Activated CD4-positive, alpha-beta T cell treated with anti-CD3 and anti-CD28 coated beads, Interleukin-2, amount 50 U/mL, for 1 hour (primary cell): ENCODE data around the gene KCNQ1.

Experiments
- DNase-seq: peaks from one replicate; pipeline ENCODE4 v3.0.0-alpha.2; 2020

Gene KCNQ1

DNA sequence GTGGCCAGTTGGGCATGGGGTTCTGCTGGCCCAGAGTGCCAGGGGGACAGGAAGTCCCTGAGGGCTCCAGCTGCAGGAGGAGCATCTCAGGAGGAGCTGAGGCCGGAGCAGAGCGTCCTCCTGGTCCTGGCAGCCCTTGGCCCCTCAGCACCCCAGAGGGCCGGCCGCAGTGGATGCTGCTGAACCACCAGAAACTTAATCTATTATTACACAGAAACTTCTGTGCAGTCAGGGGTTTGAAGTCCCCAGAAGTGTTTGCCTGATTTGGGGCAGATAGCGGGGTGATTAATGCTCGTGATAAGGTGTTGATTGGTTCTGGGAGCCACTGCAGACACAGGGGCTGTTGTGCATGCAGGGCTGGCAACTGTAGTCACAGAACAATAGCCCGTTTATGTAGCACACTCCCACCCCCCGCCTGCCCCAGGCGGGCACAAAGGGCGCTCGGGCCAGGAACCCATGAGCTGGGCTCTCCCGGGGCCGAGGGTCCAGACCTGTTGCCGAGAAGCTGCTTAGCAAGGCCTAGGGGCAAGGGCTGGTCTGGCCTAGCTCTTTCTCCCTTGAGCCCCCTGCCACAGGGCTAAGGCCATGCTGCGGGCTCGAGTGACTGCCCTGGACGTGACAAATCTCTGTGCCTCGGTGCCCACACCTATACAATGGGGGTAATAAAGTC lies 284.0 kb downstream of the KCNQ1 start:
- DNase-seq = no peak

DNA sequence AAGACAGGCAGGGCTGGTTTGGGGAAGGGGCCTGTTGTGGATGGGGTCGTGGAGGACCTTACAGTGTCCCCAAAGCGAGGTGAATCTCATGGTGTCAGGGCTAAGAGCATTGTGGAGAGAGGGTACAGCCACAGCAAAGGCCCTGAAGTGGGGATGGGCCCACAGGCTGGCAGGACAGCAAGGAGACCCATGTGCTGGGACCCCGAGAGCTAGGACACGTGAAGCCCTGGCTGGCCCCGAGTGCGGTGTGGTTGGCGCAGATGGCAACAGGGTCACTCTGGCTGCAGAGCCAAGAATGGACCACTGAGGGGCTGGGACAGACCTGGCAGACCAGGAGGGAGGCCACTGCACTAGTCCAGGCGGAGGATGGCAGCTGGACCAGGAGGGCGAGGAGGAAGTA lies 285.0 kb downstream of the KCNQ1 start:
- no peak for DNase-seq

DNA sequence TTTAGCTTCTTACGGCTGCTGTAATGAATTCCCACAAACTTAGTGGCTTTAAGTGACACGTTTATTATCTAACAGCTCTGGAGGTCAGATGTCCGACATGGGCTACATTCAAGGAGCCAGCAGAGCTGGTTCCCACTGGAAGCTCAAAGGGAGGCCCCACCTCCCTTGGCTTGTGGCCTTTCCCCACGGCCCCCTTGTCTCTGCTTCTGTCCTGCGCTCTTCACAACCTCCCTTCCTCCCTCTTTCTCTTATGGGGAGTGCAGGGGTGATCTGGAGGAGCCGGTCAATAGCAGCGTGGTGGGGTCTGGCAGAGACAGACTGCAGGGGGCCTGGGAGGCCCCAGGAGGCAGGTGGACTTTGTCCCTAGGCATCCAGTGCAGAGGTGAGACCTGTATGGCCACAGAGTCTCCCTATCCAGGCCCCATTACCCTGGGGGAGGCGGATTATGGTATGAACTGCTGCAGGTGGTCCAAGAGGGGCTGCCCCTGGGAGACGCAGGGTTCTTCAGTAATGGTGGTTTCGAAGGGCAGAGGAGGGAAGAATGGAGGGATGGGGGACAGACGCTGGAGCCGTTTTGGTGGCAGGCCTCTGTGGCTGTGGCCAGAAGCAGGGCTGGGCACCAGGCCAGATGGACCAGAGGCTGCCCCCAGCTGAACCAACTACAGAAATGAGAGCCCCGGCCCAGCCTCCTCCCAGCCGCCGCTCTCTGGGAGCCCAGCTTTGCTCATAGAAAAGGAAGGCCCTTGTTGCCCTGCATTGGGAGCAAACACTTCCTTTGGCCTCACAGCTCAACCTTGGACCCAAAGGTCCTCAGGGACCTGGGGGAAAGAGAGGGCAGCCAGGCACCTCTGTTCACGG lies 285.7 kb downstream of the KCNQ1 start:
- DNase-seq = no peak

DNA sequence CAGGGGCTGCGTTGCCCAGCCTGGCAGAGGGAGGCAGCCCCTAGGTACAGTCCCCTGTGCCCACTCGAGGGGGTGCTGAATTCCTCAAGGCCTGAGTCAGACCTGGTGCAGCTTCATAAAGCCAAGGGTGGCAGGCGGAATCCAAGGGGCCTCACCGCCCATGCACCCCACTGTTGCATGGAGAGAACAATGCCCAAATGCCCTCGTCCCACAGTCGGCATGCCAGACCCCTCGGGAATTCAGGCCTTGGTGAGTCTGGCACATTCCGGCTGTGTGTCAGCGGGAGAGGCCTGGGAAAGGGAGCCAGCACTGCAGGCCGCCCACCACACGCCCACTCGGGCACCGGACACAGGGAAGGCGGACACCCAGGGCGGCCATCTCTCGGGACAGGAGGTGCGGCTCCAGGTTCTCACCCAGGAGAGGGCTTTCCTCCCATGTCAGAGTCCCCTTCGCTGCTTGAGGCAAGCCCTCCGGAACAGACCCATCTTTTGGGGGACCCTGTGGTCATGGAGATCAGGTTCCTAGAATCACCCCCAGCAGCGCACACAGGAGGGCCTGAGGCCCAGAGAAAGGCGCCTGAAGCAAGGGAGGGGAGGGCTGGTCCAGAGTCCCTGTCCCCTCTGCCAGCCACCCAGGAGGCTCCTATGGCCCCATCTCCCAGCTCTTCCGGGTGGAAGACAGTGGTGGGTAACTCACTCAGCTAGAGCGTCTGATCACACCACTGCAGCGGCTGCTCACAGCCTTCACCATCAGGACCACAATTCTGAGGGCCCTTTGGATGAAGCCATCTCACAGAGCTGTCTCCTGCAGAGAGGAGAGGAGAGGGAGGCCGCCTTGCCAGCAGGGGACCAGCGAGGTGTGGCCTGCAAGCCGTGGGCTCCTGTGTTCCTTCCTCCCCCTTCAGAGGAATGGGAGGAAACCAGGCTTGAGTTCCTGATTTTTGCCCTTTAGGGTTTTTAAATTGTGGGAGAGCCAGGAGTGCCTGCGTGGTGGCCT lies 286.6 kb downstream of the KCNQ1 start:
- DNase-seq = no peak

DNA sequence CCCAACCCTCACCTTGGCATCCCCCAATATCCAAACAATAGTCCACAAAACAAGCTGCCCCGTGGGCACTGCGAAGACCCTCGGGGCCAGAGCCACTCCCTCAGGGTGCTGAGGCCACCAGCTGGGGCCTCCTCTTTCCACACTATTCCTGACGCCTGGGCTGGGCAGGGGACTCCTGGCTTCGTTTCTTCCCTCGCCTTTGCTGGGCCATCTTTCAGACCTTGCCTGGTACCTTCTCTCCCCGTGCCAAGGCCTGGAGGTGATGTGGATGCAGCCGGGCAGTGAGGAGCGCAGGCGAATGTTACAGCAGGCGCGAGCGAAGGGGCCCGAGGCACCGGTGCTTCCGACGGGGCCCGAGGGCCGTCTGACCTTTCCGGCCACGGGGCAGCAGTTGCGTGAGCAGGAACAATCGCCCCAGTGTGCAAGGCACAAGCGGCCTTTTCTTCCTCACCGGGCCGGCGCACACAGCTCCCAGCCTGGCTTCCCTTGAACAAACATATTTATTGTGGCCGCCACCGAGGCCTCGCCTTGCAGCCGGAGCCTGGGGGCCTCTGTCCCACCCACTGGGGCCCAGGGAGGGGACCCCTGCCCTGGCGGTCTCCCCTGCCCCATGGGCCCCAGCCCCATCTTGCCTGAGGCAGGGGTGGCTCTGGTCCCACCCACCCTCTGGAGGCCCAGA lies 287.6 kb downstream of the KCNQ1 start:
- DNase-seq = no peak

DNA sequence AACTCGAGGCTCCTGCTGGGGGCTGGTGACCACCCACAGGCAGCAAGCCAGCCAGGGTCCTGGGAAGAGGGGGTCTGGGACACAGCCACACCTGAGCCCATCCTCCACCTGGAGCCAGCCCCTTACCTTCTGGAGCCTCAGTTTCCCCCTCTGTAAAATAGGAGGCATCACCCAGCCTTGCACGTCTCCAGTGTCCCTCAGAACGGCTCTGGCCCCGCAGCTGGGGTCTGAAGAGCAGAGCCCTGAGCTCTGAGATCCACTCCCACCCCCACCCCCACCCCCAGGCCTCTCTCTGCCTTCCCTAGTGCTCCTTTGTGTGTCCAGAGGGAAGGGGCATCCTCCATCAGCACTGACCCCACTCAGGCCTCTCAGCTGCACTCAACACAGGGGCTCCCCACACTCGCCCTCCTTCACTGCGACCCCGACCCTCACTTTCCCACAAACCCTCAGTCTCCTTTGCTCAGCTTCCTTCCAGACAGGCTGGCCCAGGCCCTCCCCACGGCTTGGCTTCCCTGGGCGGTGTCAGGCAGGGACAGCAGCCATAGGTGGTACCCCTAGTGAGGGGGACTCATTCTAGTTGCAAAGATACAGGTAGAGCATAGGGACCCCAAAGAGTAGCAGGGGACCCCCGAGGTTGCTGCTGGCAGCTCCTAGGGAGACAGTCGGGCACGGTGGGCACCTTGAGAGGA lies 288.3 kb downstream of the KCNQ1 start:
- no peak for DNase-seq

DNA sequence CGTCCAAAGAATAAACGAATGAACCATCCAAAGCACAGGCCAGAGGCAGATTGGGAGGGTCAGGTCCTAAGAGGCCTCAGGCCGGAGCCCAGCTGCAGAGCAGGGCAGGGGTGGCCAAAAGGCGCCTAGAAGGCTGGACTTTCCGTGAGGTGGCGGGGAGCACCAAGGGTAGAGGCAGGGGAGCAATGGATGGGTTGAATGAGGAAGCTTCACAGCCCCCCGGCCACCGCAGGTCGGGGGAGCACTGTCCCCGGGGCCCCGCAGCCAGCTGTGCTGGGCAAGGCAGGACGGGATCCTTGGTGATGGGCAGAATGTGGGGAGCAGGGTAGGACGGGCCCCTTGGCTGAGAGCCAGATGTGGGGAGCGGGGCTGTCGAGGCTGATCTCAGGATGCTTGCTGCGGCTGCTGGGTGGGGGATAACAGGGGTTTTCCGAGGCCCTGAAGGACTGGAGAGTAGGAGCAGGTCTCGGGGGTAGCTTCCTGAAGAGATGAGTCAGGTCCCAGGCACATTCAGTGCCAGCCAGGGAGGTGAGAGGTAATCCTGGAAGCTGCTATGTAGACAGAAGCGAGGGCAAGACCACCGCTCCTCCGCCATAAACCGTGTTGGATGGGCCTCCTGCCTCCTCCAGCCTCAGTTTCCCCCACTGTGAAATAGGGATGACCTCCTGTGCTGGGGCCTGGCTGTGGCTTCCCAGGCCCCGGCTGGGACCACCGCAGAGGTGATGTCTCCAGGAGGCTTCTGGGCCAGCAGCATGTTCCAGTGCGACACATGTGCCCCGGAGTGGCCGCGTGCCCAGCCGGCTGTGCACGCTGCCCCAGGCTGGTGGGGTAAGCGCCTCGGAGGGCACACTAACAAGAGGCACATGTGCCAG lies 289.6 kb downstream of the KCNQ1 start:
- DNase-seq = no peak

DNA sequence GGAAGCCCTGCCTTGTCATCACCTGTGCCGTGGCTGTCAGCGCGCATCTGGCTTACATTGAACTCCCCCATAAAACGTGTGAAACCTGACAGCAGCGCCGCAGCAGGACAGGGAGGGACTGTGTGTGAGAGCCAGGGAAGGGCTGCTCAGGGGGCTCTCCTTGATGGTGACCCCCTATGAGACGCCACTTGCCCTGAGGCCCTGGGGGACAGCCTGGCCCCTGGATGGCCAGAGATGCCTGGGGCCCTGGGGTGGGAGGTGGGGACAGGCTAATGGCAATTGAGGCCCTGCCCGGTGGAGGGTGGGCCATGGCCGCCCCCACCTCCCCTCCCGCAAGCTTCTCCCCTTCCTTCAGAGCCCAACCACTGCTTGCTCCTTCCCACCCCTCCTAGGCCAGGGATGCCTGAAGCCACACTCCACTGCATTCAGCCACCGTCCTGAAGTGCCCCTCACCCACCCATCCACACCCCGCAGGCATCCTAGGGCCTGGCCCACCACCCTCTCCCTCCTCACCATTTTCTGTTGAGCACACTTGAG lies 290.3 kb downstream of the KCNQ1 start:
- DNase-seq = no peak

DNA sequence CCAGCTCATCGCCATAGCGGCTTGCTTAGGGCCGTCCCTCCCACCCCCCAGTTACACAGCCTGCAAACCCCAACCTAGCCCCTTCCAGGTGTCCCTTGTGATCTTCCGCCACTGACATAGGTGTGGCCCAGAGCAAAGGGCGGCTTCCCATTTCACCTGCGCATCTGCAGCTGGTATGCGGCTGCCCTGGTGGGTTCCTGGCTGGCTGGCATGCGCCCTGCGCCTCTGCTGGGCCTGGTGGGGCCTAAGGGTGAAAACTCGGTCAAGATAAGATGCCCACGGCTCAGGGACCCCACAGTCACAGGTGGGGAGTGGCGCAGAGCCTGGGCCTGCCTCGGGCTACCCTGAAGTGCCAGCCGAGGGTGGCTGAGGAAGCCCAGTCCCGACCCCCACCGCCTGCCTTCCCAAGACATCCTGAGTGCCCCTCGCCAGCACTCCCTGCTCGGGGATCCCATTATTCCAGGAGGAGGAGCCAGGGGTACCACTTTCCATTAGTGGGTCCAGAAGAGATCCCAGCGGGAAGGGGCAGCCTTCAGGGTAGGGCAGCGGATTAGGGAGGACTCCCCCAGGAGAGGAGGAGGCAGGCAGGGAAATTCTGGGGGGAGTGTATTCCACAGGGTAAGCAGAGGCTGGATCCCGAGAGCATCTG lies 291.9 kb downstream of the KCNQ1 start:
- DNase-seq = no peak

DNA sequence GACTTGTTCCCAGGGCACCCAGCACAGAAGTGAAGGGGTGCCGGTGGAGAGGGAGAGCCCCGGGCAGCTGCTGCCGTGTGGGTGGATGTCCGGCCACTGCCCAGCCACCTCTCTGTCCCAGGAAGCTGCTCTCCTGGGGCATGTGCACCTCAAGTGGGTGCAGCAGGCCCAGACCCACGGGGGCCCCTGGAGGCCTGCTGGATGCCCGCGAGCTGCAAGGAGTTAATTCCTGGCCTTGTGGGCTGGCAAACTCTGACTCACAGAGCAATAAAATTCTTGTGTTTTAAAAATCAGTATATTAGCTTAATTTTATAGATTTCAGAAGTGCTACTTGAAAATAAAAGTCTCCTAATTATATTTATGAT lies 292.4 kb downstream of the KCNQ1 start:
- DNase-seq = no peak

DNA sequence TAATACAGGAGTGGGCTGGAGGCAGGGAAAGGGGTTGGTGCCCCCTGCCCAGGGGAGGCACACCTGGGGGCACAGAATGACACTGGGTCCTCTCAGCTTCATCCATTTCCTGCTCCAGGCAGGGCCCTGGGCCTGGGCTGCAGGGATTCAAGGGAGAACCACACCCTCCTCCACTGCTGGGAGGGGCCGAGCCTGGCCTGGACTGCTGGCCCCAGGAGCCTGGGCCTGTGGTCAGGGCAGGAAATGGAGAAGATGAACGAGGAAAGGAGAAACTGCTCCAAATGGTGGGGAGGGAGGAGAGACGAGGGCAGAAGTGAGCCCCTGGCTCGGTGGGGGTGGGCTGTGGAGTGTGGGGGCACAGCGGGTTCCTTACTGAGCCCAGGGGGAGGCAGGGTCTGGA lies 293.1 kb downstream of the KCNQ1 start:
- DNase-seq = no peak

DNA sequence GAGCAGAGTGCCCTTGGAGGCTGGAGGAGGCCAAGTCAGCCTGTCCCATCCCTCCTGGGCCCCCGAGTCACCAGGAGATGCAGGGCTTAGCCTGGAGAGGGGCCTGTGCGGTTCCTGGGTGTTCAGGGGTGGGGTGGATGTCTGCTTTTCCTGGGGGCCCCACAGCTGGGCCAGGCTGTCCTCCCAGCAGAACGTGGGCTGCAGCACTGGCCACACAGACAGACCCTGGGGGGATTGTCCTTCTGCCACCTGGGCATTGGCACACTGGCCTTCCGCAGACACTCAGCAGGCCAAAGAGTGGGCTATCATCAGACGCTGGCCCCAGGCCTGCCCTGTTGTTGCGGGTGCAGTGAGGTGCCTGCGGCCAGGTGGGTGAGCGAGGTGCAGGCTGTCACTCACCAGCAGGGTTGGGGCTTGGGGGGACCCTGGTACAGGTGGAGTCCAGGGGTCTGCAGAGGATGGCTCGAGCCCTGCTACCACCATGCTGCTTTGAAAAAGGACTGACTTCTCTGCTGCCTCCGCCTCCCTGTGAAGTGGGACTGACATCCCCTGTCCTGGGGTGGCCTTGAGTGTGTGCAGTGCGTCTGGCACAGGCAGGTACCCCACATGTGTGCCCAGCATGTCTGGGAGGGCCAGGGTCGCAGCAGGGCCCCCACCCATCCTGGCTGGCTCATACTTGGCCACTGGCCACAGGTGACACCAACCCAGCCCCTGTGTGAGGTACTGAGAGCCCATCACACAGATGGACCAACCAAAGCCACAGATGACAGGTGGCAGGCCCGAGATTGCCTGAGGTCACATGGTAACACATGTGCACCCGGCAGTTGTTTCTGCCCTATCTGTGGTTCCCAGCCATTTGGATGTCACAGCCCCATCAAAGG lies 294.0 kb downstream of the KCNQ1 start:
- DNase-seq = no peak

DNA sequence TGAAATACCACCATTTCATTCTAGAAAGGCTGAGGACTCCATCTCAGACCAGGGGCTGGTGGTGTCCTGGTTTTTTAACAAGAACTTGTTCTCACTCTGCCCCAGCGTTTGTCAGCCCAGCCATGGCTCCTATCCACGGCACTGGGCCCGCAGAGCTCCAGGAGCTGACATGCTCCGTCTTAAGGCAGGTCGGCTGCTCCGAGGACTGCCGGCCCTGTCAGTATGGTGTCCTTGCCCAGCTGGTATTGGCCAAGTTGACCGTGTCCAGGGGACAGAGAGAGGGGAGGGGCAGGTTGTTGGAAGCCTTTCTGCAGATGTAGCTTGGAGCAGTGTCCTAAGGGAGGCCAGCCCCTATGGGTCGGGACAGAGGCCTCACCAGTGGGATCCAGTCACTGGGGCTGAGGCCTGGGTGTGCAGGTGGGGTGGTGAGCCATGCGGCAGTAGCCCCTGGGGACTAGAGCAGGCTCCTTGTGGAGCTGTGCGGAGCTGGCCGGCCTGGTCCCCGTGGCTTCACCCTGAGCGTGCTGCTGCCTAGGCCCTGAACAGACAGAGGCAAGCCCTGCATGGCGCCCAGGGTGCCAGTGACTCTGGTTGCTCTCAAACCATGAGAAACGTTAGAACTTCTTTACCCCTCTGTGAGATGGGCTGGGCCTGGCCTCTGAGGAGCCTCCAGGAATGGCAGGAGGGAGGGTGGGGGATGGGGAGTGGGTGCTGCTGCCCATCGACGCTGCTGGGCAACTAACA lies 294.9 kb downstream of the KCNQ1 start:
- DNase-seq = no peak

DNA sequence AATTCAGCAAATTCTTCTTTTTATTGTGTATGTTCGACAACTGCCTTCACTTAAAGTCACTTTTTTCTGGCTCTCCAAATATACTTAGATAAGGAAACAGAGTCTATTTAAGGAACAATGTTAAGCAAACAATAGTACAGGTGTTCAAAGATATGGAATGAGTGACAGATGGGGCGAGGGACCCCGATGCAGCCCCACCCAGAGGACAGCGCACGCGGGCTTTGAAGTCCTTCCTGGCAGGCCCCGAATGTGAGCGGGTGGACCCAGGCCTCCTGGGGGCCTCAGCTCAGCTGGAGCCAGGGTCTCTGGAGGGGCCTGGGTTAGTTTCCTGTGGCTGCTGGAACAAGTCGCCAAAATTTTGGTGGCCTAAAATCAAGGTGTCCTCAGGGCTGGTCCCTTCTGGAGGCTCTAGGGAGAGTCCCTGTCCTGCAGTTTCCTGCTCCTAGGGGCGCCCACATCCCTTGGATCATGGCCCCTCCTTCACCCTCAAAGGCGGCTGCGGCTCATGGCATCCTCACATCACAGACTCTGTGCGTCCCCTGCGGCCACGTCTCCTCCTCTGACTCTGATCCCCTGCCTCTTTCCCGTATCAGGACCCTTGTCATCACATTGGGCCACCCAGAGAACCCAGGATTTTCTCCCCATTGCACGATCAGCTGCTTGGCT lies 295.6 kb downstream of the KCNQ1 start:
- DNase-seq = no peak

DNA sequence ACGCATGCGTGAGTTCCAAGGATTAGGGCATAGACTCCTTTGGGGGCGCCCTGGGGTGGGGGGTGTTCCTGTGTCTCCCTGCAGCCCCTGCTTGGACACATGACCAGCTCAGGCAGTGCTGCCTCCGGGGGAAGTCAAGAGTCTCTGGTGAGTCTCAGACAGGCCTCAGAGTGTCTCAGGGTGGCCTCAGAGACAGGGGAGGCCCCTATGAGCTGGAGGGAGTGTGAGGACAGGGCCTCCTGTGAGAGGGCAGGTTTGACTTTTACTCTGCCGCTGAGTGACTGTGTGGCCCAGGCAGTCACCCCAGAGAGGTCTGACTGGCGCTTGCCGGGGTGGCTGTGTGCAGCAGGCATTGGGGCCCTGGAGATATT lies 296.2 kb downstream of the KCNQ1 start:
- no peak for DNase-seq

DNA sequence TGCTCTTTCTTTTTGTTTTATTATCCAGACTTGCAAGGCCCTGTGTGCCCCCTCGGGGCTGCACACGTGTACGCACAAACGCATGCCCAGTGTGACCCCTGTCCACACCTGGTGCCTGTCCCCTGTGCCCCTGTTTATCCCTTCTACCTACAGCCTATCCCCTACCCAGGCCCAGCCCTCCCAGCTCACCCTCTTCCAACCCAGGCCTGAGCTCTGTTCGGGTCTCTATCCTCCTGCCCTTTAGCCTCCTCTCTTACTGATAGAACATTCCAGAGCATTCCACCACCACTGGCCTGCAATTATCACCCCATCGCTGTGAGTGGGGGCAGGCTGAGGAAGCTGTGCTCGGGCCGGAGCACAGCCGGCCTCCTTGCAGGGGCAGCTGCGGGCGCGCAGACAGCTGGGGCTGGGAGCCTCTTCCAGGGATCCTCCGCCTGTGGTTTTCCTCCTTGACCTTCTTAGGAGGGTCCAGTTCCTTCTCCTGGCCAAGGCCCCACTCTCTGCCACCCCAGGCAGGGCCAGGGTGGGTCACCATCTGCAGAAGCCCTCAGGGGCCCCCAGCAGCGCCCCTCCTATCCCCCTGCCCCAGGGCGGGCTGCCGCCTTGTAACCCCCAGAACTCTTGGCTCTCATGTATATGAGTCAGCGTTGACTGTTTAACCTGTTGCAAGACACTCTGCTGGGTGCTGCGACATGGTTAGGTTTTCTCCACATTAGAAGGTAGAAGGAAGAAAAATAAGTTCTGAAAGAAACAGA lies 296.7 kb downstream of the KCNQ1 start:
- DNase-seq = no peak

DNA sequence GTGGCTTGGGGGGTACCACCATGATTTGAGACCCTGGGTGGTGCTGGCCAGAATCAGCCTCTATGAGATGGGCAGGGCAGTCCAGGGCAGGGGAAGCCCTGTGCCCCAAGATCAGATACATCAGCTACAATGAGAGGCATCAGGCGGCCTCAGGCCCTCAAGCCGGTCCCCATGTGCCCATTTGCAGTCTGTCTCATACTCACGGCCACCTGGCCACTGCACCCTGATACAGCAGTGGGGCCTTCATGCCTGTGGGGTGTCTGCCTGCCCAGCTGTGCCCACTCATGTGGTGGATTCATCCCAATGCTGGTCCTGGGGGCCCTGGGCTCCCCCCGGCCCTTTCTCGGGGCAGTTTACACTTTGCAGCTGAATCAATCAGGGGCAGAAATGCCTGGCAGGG lies 297.4 kb downstream of the KCNQ1 start:
- no peak for DNase-seq
